Tibial nerve (tissue), 4 donors: ENCODE data around the gene AP2A1. TPM values are rescaled to one million over a fixed set of nuclear protein-coding genes. Genes with fewer than 3 reads are reported as not detected.

Experiments
- DNase-seq, 2 donors: peaks; one replicate each; pipeline ENCODE4 v3.0.0-alpha.2; 2019; ENCODE audit warnings: low spot score in 2 of 2
- H3K27ac ChIP-seq, 4 donors: fragments of 200-600 bp; sonication (generic) in 3 of 4; one replicate each; pipeline ENCODE4 v1.5.1; 2017 to 2019; ENCODE audit warnings: mild to moderate bottlenecking in 1 of 4
- H3K27me3 ChIP-seq, 2 donors: fragments of 200-600 bp; sonication (generic) in 1 of 2; one replicate each; pipeline versions ENCODE4 v1.5.1 to v1.6.0; 2017 to 2019
- H3K36me3 ChIP-seq, 3 donors: fragments of 200-600 bp; sonication (generic); one replicate each; pipeline ENCODE4 v1.5.1; 2018 to 2019
- H3K4me1 ChIP-seq, 4 donors: fragments of 200-600 bp; sonication (generic) in 3 of 4; one replicate each; pipeline ENCODE4 v1.5.1; 2017 to 2019
- H3K4me3 ChIP-seq, 4 donors: fragments of 200-600 bp; sonication (generic) in 3 of 4; one replicate each; pipeline ENCODE4 v1.5.1; 2017 to 2019; ENCODE audit warnings: mild to moderate bottlenecking in 1 of 4, moderate library complexity in 1 of 4
- H3K9me3 ChIP-seq, 4 donors: fragments of 200-600 bp; sonication (generic) in 3 of 4; one replicate each; pipeline ENCODE4 v1.5.1; 2017 to 2019
- EP300 ChIP-seq, 2 donors: sonication (generic); formaldehyde crosslinking; IDR thresholded peaks; one replicate each; pipeline ENCODE4 v1.6.1; 2017; ENCODE audit warnings: antibody characterized with exemption in 2 of 2, mild to moderate bottlenecking in 1 of 2
- POLR2A ChIP-seq, 2 donors: fragments of 450-650 bp; IDR thresholded peaks; one replicate each; pipeline ENCODE4 v1.6.1; 2017; ENCODE audit warnings: antibody characterized with exemption in 2 of 2, mild to moderate bottlenecking in 2 of 2, moderate library complexity in 2 of 2
- WGBS, 2 donors: methylation state at CpG; one replicate each; pipeline ENCODE4 v1.1.5; 2018; 5-methylcytosine and 5-hydroxymethylcytosine counted together
- total RNA-seq, 4 donors: library from RNA; depleted of rRNA; stranded (reverse); fragments of >200 nt; gene quantifications; one replicate each; pipeline ENCODE4 v1.1.0, GENCODE V29; 2016
- TF ChIP-seq, protein P1 (sequence below), 5 experiments: fragments of 200-600 bp in 3 of 5; fragments of 450-650 bp in 2 of 5; sonication (generic) in 3 of 5; IDR thresholded peaks; one replicate each; pipeline ENCODE4 v1.5.1; 2016 to 2019; ENCODE audit warnings: antibody characterized with exemption in 5 of 5, mild to moderate bottlenecking in 3 of 5, moderate library complexity in 2 of 5

The AP2A1 gene
- total RNA-seq, 4 donors from 2014 or later: 92.9 to 117 (median 104) TPM

DNA sequence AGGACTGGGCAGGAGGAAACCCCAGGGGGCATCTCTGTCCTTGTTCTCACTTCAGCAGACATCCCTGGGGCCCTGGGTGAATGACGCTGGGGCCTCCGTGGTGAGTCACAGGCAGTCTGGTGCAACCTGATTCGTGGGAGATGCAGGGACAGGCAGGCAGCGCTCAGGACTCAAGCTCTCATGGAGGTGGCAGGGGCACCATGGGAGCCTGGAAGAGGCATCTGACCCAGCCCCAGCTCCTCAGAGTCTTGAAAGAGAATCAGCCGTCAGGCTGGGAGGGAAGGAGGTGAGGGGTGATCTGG is 70.2 kb downstream of the AP2A1 start:
- TF ChIP-seq EP300 (IDR thresholded peaks at IDR 0.05) (no peak), POLR2A (IDR thresholded peaks at IDR 0.05) (no peak)
- TF ChIP-seq, protein P1, sequence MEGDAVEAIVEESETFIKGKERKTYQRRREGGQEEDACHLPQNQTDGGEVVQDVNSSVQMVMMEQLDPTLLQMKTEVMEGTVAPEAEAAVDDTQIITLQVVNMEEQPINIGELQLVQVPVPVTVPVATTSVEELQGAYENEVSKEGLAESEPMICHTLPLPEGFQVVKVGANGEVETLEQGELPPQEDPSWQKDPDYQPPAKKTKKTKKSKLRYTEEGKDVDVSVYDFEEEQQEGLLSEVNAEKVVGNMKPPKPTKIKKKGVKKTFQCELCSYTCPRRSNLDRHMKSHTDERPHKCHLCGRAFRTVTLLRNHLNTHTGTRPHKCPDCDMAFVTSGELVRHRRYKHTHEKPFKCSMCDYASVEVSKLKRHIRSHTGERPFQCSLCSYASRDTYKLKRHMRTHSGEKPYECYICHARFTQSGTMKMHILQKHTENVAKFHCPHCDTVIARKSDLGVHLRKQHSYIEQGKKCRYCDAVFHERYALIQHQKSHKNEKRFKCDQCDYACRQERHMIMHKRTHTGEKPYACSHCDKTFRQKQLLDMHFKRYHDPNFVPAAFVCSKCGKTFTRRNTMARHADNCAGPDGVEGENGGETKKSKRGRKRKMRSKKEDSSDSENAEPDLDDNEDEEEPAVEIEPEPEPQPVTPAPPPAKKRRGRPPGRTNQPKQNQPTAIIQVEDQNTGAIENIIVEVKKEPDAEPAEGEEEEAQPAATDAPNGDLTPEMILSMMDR (IDR thresholded peaks at IDR 0.05): no peak
- Histone ChIP-seq H3K4me1 (no peaks in the 10 kb centered on the region), H3K27ac (no peak overlapping the region), H3K36me3 (peaks cover 0 to 98% (median 28%) of the 10 kb centered on the region in 3 donors), H3K27me3 (no peaks in the 10 kb centered on the region), H3K4me3 (no peak overlapping the region), H3K9me3 (no peaks in the 10 kb centered on the region)
- DNase-seq: no peak
- 84 to 92% methylated on average over 5 of the region's 5 CpGs for WGBS, 2 donors

GRCh38 chr19:49837425-49837824 is 70.6 kb downstream of the AP2A1 start:
- no peak for DNase-seq
- H3K9me3 ChIP-seq: no peaks in the 10 kb centered on the region
- H3K27ac ChIP-seq: no peak overlapping the region
- no peaks in the 10 kb centered on the region for H3K27me3 ChIP-seq
- TF ChIP-seq EP300 (IDR thresholded peaks at IDR 0.05): no peak
- TF ChIP-seq POLR2A (IDR thresholded peaks at IDR 0.05): no peak
- TF ChIP-seq, protein P1 (IDR thresholded peaks at IDR 0.05): no peak
- WGBS, 2 donors: 92 to 96% methylated on average over 9 of the region's 9 CpGs
- H3K4me3 ChIP-seq: no peak overlapping the region
- H3K36me3 ChIP-seq: peaks cover 0 to 98% (median 23%) of the 10 kb centered on the region in 3 donors
- H3K4me1 ChIP-seq: no peaks in the 10 kb centered on the region

DNA sequence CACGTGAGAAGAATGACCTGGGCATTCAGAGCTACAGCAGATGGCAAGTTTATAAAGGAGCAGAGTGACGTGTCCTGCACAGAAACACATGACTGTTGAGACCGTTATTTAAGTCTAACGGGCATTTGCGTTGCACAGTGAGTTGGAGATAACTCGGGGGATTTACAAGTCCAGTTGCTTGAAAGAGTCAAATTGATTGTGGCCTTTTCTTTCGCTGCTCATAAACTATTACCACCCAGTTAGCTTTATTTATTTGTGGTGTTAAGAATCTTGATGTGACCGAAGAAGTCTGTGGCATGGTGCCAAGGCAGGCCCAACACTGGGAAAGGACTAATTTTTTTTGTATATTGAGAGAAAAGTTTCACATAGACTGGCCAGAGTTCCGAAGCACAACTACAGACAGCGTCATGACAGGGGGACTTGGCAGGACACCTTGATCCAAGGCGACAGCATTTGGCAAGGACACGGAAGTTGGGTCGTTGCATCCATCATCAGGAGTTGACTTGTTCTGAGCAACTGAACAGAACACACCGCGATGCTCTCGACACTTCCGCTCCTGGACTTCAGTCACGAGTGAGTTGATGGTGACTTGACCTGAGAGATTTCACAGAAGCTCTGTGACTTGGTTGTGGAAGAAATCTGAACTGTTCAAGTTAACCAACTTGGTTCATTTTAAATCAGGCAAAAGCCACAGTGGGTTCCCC is 72.2 kb downstream of the AP2A1 start:
- Histone ChIP-seq H3K4me1 (no peaks in the 10 kb centered on the region), H3K4me3 (no peak overlapping the region), H3K9me3 (no peaks in the 10 kb centered on the region), H3K27me3 (no peaks in the 10 kb centered on the region), H3K36me3 (peaks cover 0 to 82% (median 20%) of the 10 kb centered on the region in 3 donors), H3K27ac (no peak overlapping the region)
- TF ChIP-seq, protein P1 (IDR thresholded peaks at IDR 0.05): no peak
- TF ChIP-seq EP300 (IDR thresholded peaks at IDR 0.05) (no peak), POLR2A (IDR thresholded peaks at IDR 0.05) (no peak)
- WGBS, 2 donors: 90 to 91% methylated on average over 18 of the region's 18 CpGs
- DNase-seq: no peak

DNA sequence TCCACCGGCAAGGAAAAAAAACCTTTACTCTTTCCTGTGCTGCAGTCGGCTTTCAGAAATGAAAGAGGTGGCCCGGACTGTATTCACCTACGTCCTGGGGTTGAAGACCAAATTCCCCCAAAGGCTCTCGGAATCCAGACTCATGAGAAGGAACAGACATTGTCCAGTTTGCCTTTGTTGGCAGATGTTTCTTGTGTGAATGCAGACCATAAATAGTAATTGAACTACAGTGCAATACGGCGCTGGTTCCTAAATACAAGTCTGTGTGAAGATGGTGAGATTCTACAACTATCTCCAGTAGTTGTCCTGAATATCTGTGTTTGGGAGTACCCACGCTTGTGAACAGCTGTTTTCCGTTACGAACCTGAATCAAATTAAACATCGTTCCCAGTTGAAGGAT is 72.9 kb downstream of the AP2A1 start:
- 91 to 95% methylated on average over 11 of the region's 11 CpGs for WGBS, 2 donors
- no peaks in the 10 kb centered on the region for H3K9me3 ChIP-seq

DNA sequence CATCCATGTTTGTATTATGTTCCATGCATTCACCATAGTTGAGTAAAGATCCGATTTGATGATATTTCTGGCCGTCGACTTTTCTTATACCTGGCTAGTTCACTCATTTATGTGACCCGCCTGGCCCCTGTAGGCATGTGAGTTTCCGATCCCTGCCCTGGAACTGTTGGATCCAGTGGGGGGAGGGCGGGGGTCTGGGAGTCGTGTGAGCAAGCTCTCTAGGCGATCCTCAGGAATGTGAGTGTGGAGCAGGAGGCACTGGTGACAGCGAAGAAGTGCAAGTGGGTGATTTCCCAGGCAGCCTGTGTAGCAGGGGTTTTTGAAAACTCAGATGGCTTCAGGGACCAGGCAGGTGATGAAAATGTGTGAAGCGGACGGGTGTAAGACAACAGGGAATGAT is 73.5 kb downstream of the AP2A1 start:
- Histone ChIP-seq H3K27ac (no peak overlapping the region), H3K27me3 (no peaks in the 10 kb centered on the region), H3K4me3 (no peak overlapping the region), H3K36me3 (peaks cover 0 to 69% (median 11%) of the 10 kb centered on the region in 3 donors), H3K4me1 (no peaks in the 10 kb centered on the region), H3K9me3 (no peaks in the 10 kb centered on the region)
- WGBS, 2 donors: 81 to 86% methylated on average over 11 of the region's 11 CpGs
- TF ChIP-seq EP300 (IDR thresholded peaks at IDR 0.05): no peak
- TF ChIP-seq, protein P1 (IDR thresholded peaks at IDR 0.05): no peak
- no peak for TF ChIP-seq POLR2A (IDR thresholded peaks at IDR 0.05)
- DNase-seq: no peak

More for the DNA sequence above, 72.9 kb downstream of the AP2A1 start:
- DNase-seq: no peak
- Histone ChIP-seq H3K4me1 (no peaks in the 10 kb centered on the region), H3K27ac (no peak overlapping the region), H3K36me3 (peaks cover 0 to 75% (median 17%) of the 10 kb centered on the region in 3 donors), H3K4me3 (no peak overlapping the region), H3K27me3 (no peaks in the 10 kb centered on the region)
- no peak for TF ChIP-seq EP300 (IDR thresholded peaks at IDR 0.05)
- TF ChIP-seq, protein P1 (IDR thresholded peaks at IDR 0.05): no peak
- TF ChIP-seq POLR2A (IDR thresholded peaks at IDR 0.05): no peak
